Activated CD4-positive, alpha-beta memory T cell treated with anti-CD3 and anti-CD28 coated beads, Interleukin-2, amount 10 ng/mL, durations not matched to agents 7 days and 5 days (primary cell): Measurements from ENCODE around the gene DUSP2. TPM values are rescaled to one million over a fixed set of nuclear protein-coding genes. Genes with fewer than 3 reads are reported as not detected.

Experiments used
- CTCF ChIA-PET: fragments of 350-600 bp; sonication (Branson Sonifier 250); formaldehyde crosslinking; loops from one replicate; lab custom pipeline; 2021; ENCODE audit warnings: antibody characterized with exemption, inconsistent platforms; lab: Charles Lee
- POLR2A ChIA-PET: fragments of 350-600 bp; sonication (Branson Sonifier 250); formaldehyde crosslinking; loops from one replicate; lab custom pipeline; 2021; ENCODE audit warnings: antibody characterized with exemption; lab: Charles Lee
- DNase-seq: peaks from one replicate; pipeline ENCODE4 v3.0.0-alpha.2; 2020
- H3K27ac Mint-ChIP-seq: one replicate; pipeline ENCODE4 v1.8.0; 2021; ENCODE audit warnings: mild to moderate bottlenecking, mixed read lengths
- H3K27me3 Mint-ChIP-seq: one replicate; pipeline ENCODE4 v1.8.0; 2021; ENCODE audit warnings: mixed read lengths
- H3K36me3 Mint-ChIP-seq: one replicate; pipeline ENCODE4 v1.8.0; 2021; ENCODE audit warnings: low read depth, mixed read lengths
- H3K4me1 Mint-ChIP-seq: one replicate; pipeline ENCODE4 v1.8.0; 2021; ENCODE audit warnings: mixed read lengths
- H3K4me3 Mint-ChIP-seq: one replicate; pipeline ENCODE4 v1.8.0; 2021; ENCODE audit warnings: mild to moderate bottlenecking, mixed read lengths
- H3K9me3 Mint-ChIP-seq: one replicate; pipeline ENCODE4 v1.8.0; 2021; ENCODE audit warnings: mixed read lengths
- total RNA-seq, 2 experiments: library from RNA; stranded (reverse); gene quantifications; one replicate each; pipeline ENCODE4 v1.2.3, GENCODE V29; 2021

DUSP2 gene
- total RNA-seq, 2 experiments from 2014 or later: 40.8 to 42.5 TPM

DNA sequence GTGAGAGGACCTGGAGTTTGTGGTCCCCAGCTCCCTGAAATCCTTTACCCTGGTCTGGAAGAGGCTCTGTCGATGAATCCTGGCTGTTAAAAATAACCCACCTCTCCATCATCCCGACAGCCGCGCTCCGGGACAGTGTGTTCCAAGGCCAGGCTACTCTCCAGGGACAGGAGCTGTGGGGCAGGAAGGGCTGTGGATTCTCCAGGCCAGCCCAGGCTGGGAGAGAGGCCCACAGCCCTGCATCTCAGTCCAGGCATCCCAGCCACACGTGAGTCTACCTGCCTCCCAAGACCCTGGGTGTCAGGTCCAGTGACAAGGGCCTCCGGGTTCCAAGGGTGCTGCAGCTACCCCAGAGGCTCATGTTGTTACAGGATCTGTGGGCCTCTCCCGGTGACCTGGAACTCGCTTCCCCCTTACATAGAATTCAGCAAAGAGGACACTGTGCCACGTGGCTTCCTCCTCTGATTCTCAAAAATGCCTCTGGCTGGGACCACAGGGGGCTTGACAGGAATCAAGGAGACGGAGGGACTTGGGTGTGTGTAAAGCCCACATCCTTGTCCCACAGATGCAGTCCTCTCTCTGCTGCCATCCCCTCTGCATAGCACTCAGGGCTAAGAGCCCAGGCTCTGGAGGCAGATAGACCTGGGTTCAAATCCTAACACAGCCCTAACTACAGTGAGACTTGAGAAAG is 46.2 kb downstream of the DUSP2 start:
- ChIA-PET POLR2A (no interaction called here), CTCF (no interaction called here)
- H3K36me3 Mint-ChIP-seq: no peaks in the 10 kb centered on the region
- no peaks in the 10 kb centered on the region for H3K4me1 Mint-ChIP-seq
- H3K27ac Mint-ChIP-seq: no peak overlapping the region
- H3K9me3 Mint-ChIP-seq: no peaks in the 10 kb centered on the region
- peaks cover 6% of the 10 kb centered on the region for H3K27me3 Mint-ChIP-seq
- no peak overlapping the region for H3K4me3 Mint-ChIP-seq
- DNase-seq: peak; percentile 5

- Mint-ChIP-seq H3K27me3 (peaks cover 6% of the 10 kb centered on the region), H3K36me3 (no peaks in the 10 kb centered on the region), H3K4me1 (no peaks in the 10 kb centered on the region), H3K9me3 (no peaks in the 10 kb centered on the region), H3K4me3 (no peak overlapping the region), H3K27ac (no peak overlapping the region)
- CTCF ChIA-PET: no interaction called here
- DNase-seq: peak; percentile 1
- POLR2A ChIA-PET: no interaction called here
Measured at GRCh38 chr2:96097951-96098823, 47.1 kb downstream of the DUSP2 start.

- no peak overlapping the region for H3K4me3 Mint-ChIP-seq
Measured at GRCh38 chr2:96097441-96097840, 47.8 kb downstream of the DUSP2 start.

GRCh38 chr2:96095116-96095636 is 50.1 kb downstream of the DUSP2 start:
- Mint-ChIP-seq H3K27me3 (peaks cover 6% of the 10 kb centered on the region), H3K4me3 (no peak overlapping the region), H3K9me3 (no peaks in the 10 kb centered on the region), H3K27ac (no peak overlapping the region), H3K36me3 (no peaks in the 10 kb centered on the region), H3K4me1 (no peaks in the 10 kb centered on the region)
- no peak for DNase-seq
- POLR2A ChIA-PET: no interaction called here
- CTCF ChIA-PET: no interaction called here

More at GRCh38 chr2:96097441-96097840, 47.8 kb downstream of the DUSP2 start:
- no peaks in the 10 kb centered on the region for H3K4me1 Mint-ChIP-seq
- ChIA-PET POLR2A (no interaction called here), CTCF (no interaction called here)
- no peak for DNase-seq
- H3K9me3 Mint-ChIP-seq: no peaks in the 10 kb centered on the region
- H3K27ac Mint-ChIP-seq: no peak overlapping the region
- H3K36me3 Mint-ChIP-seq: no peaks in the 10 kb centered on the region
- H3K27me3 Mint-ChIP-seq: peaks cover 6% of the 10 kb centered on the region

- Mint-ChIP-seq H3K36me3 (no peaks in the 10 kb centered on the region), H3K4me3 (no peak overlapping the region), H3K4me1 (no peaks in the 10 kb centered on the region), H3K9me3 (no peaks in the 10 kb centered on the region), H3K27me3 (peaks cover 6% of the 10 kb centered on the region), H3K27ac (no peak overlapping the region)
- ChIA-PET CTCF (interaction anchor here (1.4 to 2.3 kb wide), 2 partner anchors 23 to 81 kb away, joined by 3 to 5 read pairs; no protein-coding TSS in a partner anchor), POLR2A (no interaction called here)
- DNase-seq: no peak
Measured at GRCh38 chr2:96093528-96093927, 51.7 kb downstream of the DUSP2 start.

Other genes with a start within 250 kb of the DUSP2 start
- 10 to 100 TPM; 67.5 to 67.6 TPM for gene ANKRD36C, start 153.6 kb downstream of the DUSP2 start, total RNA-seq
- 1 to 10 TPM; 6.9 to 7.1 TPM for gene GPAT2, start 110.5 kb downstream of the DUSP2 start, total RNA-seq
- under 1 TPM in 1 of 2 experiments, not detected in 1; 0.05 TPM for gene ADRA2B, start 28.9 kb downstream of the DUSP2 start, total RNA-seq
- gene ASTL, start 6.9 kb downstream of the DUSP2 start, total RNA-seq: under 1 TPM; 0.25 to 0.53 TPM
- gene STARD7, start 63.4 kb upstream of the DUSP2 start, total RNA-seq: 100 to 1,000 TPM; 108 to 113 TPM
- gene TMEM127, start 120.6 kb upstream of the DUSP2 start, total RNA-seq: 10 to 100 TPM; 42.4 to 44.0 TPM
- gene CIAO1, start 120.8 kb upstream of the DUSP2 start, total RNA-seq: 10 to 100 TPM; 64.4 to 67.4 TPM
- 100 to 1,000 TPM; 149 to 156 TPM for gene SNRNP200, start 160.1 kb upstream of the DUSP2 start, total RNA-seq
- 10 to 100 TPM; 43.7 to 46.3 TPM for gene ITPRIPL1, start 179.9 kb upstream of the DUSP2 start, total RNA-seq
- 10 to 100 TPM; 79.6 to 89.4 TPM for gene NCAPH, start 190.3 kb upstream of the DUSP2 start, total RNA-seq